A673 (cell line): ENCODE measurements around the gene SPAG6.
"Not testable (repeated sequence)": the region's sequence is repeated elsewhere in the genome, so short reads cannot be mapped to it uniquely, and the experiment has no call there.

Experiments used
- EZH2 ChIP-seq: fragments of 200-600 bp; sonication (generic); IDR thresholded peaks from 2 replicates; pipeline ENCODE4 v1.6.1; 2017; ENCODE audit warnings: borderline replicate concordance, low read depth, mild to moderate bottlenecking, mixed read lengths, antibody characterized with exemption, low read length; ENCODE audit not compliant: poor library complexity, severe bottlenecking
- TF ChIP-seq, protein P1 (sequence below): fragments of 300-800, 200-600 bp; sonication (generic); conservative IDR thresholded peaks from 2 replicates; pipeline ENCODE4 v1.5.1; 2017; ENCODE audit warnings: low read depth, mild to moderate bottlenecking, antibody characterized with exemption, low read length, moderate library complexity, mixed read lengths

DNA sequence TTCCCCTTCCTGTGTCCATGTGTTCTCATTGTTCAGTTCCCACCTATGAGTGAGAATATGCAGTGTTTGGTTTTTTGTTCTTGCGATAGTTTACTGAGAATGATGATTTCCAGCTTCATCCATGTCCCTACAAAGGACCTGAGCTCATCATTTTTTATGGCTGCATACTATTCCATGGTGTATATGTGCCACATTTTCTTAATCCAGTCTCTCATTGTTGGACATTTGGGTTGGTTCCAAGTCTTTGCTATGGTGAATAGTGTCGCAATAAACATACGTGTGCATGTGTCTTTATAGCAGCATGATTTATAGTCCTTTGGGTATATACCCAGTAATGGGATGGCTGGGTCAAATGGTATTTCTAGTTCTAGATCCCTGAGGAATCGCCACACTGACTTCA lies 12.5 kb downstream of the SPAG6 start:
- TF ChIP-seq, protein P1, sequence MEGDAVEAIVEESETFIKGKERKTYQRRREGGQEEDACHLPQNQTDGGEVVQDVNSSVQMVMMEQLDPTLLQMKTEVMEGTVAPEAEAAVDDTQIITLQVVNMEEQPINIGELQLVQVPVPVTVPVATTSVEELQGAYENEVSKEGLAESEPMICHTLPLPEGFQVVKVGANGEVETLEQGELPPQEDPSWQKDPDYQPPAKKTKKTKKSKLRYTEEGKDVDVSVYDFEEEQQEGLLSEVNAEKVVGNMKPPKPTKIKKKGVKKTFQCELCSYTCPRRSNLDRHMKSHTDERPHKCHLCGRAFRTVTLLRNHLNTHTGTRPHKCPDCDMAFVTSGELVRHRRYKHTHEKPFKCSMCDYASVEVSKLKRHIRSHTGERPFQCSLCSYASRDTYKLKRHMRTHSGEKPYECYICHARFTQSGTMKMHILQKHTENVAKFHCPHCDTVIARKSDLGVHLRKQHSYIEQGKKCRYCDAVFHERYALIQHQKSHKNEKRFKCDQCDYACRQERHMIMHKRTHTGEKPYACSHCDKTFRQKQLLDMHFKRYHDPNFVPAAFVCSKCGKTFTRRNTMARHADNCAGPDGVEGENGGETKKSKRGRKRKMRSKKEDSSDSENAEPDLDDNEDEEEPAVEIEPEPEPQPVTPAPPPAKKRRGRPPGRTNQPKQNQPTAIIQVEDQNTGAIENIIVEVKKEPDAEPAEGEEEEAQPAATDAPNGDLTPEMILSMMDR, result not testable (repeated sequence)
- TF ChIP-seq EZH2, result not testable (repeated sequence)
